Lung (tissue), 12 donors: ENCODE results near the gene POLR2F. TPM values are rescaled to one million over a fixed set of nuclear protein-coding genes. Genes with fewer than 3 reads are reported as not detected.
A peak's percentile ranks its signal among the peaks of the same experiment; 100 is the strongest.

Source experiments
- ATAC-seq: fragments of 200-7000 bp; cut with Tn5 transposase; one replicate; pipeline ENCODE4 v1.9.1; 2020; ENCODE audit warnings: moderate number of reproducible peaks; ENCODE audit not compliant: insufficient read depth, low FRiP score
- DNase-seq, 3 donors: peaks; one replicate each; pipeline ENCODE4 v3.0.0-alpha.2; 2013 to 2017
- H3K27ac ChIP-seq, 2 donors: one replicate each; pipeline ENCODE4 v1.5.1; 2013; ENCODE audit warnings: mild to moderate bottlenecking in 2 of 2, moderate library complexity in 2 of 2, control low read depth in 1 of 2, inconsistent platforms in 1 of 2, low read depth in 1 of 2, low read length in 1 of 2
- H3K27me3 ChIP-seq, 3 donors: one replicate each; pipeline ENCODE4 v1.5.1; 2013; ENCODE audit warnings: low read length in 2 of 3; ENCODE audit not compliant: control insufficient read depth in 3 of 3, insufficient read depth in 3 of 3
- H3K36me3 ChIP-seq, 4 donors: one replicate each; pipeline ENCODE4 v1.5.1; 2013; ENCODE audit warnings: low read length in 4 of 4, mild to moderate bottlenecking in 1 of 4, moderate library complexity in 1 of 4; ENCODE audit not compliant: control insufficient read depth in 4 of 4, insufficient read depth in 4 of 4
- H3K4me1 ChIP-seq, 5 donors: one replicate each; pipeline ENCODE4 v1.5.1; 2013; ENCODE audit warnings: low read length in 5 of 5, mild to moderate bottlenecking in 2 of 5, moderate library complexity in 1 of 5; ENCODE audit not compliant: control insufficient read depth in 5 of 5, insufficient read depth in 5 of 5
- H3K4me3 ChIP-seq: one replicate; pipeline ENCODE4 v1.5.1; 2013; ENCODE audit warnings: mild to moderate bottlenecking, control low read depth, moderate library complexity
- H3K9ac ChIP-seq, 2 donors: one replicate each; pipeline ENCODE4 v1.5.1; 2013; ENCODE audit warnings: low read length in 2 of 2, control low read depth in 1 of 2; ENCODE audit not compliant: insufficient read depth in 1 of 2
- H3K9me3 ChIP-seq, 4 donors: one replicate each; pipeline ENCODE4 v1.5.1; 2013; ENCODE audit warnings: low read length in 3 of 4, mild to moderate bottlenecking in 1 of 4, moderate library complexity in 1 of 4; ENCODE audit not compliant: control insufficient read depth in 4 of 4, insufficient read depth in 3 of 4
- CTCF ChIP-seq: IDR thresholded peaks from 2 replicates; pipeline ENCODE4 v1.5.1; 2012; ENCODE audit warnings: mild to moderate bottlenecking; ENCODE audit errors: control extremely low read depth, extremely low read depth
- WGBS, 2 donors: extraction: QIAGEN DNeasy Blood & Tissue Kit; methylation state at CpG; one replicate each; pipeline ENCODE4 v1.1.7; 2013; 5-methylcytosine and 5-hydroxymethylcytosine counted together
- polyA plus RNA-seq, 2 donors: library from polyadenylated mRNA; stranded (reverse); fragments of 200-250 nt; gene quantifications; one replicate each; pipeline ENCODE4 v1.2.1, GENCODE V29; 2013
- total RNA-seq, 2 donors: library from RNA; depleted of rRNA in 1 of 2; stranded (reverse); fragments of >200 nt in 1 of 2; gene quantifications; one replicate each; pipeline ENCODE4 v1.2.1, GENCODE V29; 2014 to 2021
- donor health status: control.
- donor health status: control.
- donor health status: Bipolar disorder and iron deficiency.
- donor health status: healthy.
- donor health status: DM: yes; HTN: yes; CAD: no.

The POLR2F gene
- total and polyA plus RNA-seq, 4 donors: 36.8 to 161 (median 79.6) TPM

- H3K27ac ChIP-seq: no peak overlapping the region
- 72 to 79% methylated on average over 4 of the region's 4 CpGs for WGBS, 2 donors
Observed at GRCh38 chr22:37917874-37918548, 35.5 kb upstream of the POLR2F start.

DNA sequence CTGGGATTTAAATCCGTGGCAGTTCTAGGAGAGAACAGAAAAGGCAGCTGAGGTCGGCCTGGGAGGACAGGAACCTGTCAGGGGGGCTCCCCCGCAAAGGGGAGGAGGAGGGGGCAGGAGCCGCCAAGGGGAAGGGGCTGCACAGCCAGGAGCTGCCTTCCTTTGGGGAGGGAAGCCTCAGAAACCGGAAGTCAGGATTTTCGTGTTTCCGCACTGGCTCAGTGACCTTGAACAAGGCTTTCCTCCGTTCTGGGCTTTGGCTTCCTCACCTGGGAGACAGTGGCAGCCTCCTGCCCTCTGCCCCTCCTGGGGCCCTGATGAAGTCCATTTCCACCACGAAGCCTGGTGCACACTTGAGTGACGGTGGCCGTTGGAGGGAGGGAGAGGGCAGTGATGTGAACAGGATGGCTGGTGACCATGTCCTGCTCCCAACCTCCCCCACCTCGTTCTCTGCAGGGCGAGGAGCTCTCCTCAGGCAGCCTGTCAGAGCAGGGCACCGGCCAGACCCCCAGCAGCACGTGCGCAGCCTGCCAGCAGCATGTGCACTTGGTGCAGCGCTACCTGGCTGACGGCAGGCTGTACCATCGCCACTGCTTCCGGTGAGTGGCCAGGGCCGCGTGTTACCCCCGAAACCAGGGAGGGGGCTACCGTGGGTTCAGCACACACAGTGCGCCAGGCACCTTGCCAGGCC, 34.8 kb upstream of the POLR2F start:
- DNase-seq: no peak

More at GRCh38 chr22:37917874-37918548, 35.5 kb upstream of the POLR2F start:
- H3K9me3 ChIP-seq: no peaks in the 10 kb centered on the region
- no peak overlapping the region for H3K4me3 ChIP-seq
- TF ChIP-seq CTCF: no peak
- H3K27me3 ChIP-seq: no peaks in the 10 kb centered on the region
- H3K36me3 ChIP-seq: peaks cover 2 to 44% (median 23%) of the 10 kb centered on the region in 4 donors
- H3K4me1 ChIP-seq: peaks cover 0 to 7% (median 0%) of the 10 kb centered on the region in 5 donors
- DNase-seq: no peak
- no peak overlapping the region for H3K9ac ChIP-seq
- no peak for ATAC-seq

GRCh38 chr22:37920126-37920525, 33.4 kb upstream of the POLR2F start:
- Histone ChIP-seq H3K36me3 (peaks cover 2 to 53% (median 22%) of the 10 kb centered on the region in 4 donors), H3K4me1 (peaks cover 0 to 7% (median 0%) of the 10 kb centered on the region in 5 donors), H3K27ac (no peak overlapping the region), H3K27me3 (peaks cover 0 to 3% (median 0%) of the 10 kb centered on the region in 3 donors), H3K9ac (no peak overlapping the region), H3K4me3 (no peak overlapping the region), H3K9me3 (no peaks in the 10 kb centered on the region)
- 39 to 50% methylated on average over 5 of the region's 5 CpGs for WGBS, 2 donors
- ATAC-seq (no peak), DNase-seq (no peak)
- no peak for TF ChIP-seq CTCF

More for the DNA sequence above, 34.8 kb upstream of the POLR2F start:
- H3K27me3 ChIP-seq: no peaks in the 10 kb centered on the region
- WGBS, 2 donors: 82 to 85% methylated on average over 24 to 25 of the region's 25 CpGs
- H3K4me1 ChIP-seq: peaks cover 0 to 7% (median 0%) of the 10 kb centered on the region in 5 donors
- H3K9me3 ChIP-seq: no peaks in the 10 kb centered on the region
- no peak for ATAC-seq
- peak overlapping the region in 1 of 2 donors; percentile 44 for H3K27ac ChIP-seq
- H3K36me3 ChIP-seq: peaks cover 2 to 45% (median 24%) of the 10 kb centered on the region in 4 donors
- H3K9ac ChIP-seq: no peak overlapping the region
- no peak overlapping the region for H3K4me3 ChIP-seq
- no peak for TF ChIP-seq CTCF
